Trophoblast cell (in vitro differentiated cells and primary cell): Measurements from ENCODE around the gene ANKRD36.
"Not testable (repeated sequence)": the region's sequence is repeated elsewhere in the genome, so short reads cannot be mapped to it uniquely, and the experiment has no call there.

Experiments used
- DNase-seq, 2 donors: peaks; one replicate each; pipeline ENCODE4 v3.0.0-alpha.2; 2016
- H2AFZ ChIP-seq: 2 replicates; pipeline ENCODE4 v1.6.1; 2013; ENCODE audit warnings: low read length, moderate library complexity, mild to moderate bottlenecking; ENCODE audit not compliant: insufficient read depth, poor library complexity
- H2AK5ac ChIP-seq: 2 replicates; pipeline ENCODE4 v1.6.1; 2013; ENCODE audit warnings: mild to moderate bottlenecking, low read length
- H2BK120ac ChIP-seq: 2 replicates; pipeline ENCODE4 v1.6.1; 2013; ENCODE audit warnings: low read length, mild to moderate bottlenecking, moderate library complexity; ENCODE audit not compliant: insufficient read depth, poor library complexity
- H2BK12ac ChIP-seq: 2 replicates; pipeline ENCODE4 v1.6.1; 2013; ENCODE audit warnings: mild to moderate bottlenecking, low read length, moderate library complexity
- H2BK5ac ChIP-seq: 2 replicates; pipeline ENCODE4 v1.6.1; 2013; ENCODE audit warnings: low read length, low read depth, moderate library complexity, mild to moderate bottlenecking; ENCODE audit not compliant: poor library complexity
- H3K14ac ChIP-seq: 2 replicates; pipeline ENCODE4 v1.6.1; 2013; ENCODE audit warnings: mild to moderate bottlenecking, low read length
- H3K18ac ChIP-seq: 2 replicates; pipeline ENCODE4 v1.6.1; 2013; ENCODE audit warnings: mild to moderate bottlenecking, low read length
- H3K23ac ChIP-seq: 2 replicates; pipeline ENCODE4 v1.6.1; 2013; ENCODE audit warnings: low read length
- H3K27ac ChIP-seq: 2 replicates; pipeline ENCODE4 v1.5.1; 2013; ENCODE audit warnings: low read depth, mild to moderate bottlenecking, inconsistent platforms, low read length, moderate library complexity
- H3K27me3 ChIP-seq: 2 replicates; pipeline ENCODE4 v1.6.1; 2013; ENCODE audit warnings: inconsistent platforms, mild to moderate bottlenecking, low read length, moderate library complexity; ENCODE audit not compliant: insufficient read depth
- H3K36me3 ChIP-seq, 2 experiments: 1 replicate in 1 of 2; 2 replicates in 1 of 2; pipeline ENCODE4 v1.6.1; 2013; ENCODE audit warnings: low read length in 2 of 2, mild to moderate bottlenecking in 2 of 2, moderate library complexity in 1 of 2; ENCODE audit not compliant: insufficient read depth in 2 of 2, control insufficient read depth in 1 of 2
- H3K4ac ChIP-seq: 2 replicates; pipeline ENCODE4 v1.6.1; 2013; ENCODE audit warnings: low read depth, mild to moderate bottlenecking, low read length, moderate library complexity
- H3K4me1 ChIP-seq, 2 experiments: 1 replicate in 1 of 2; 2 replicates in 1 of 2; pipeline ENCODE4 v1.6.1; 2013; ENCODE audit warnings: low read length in 2 of 2, mild to moderate bottlenecking in 2 of 2, moderate library complexity in 1 of 2; ENCODE audit not compliant: insufficient read depth in 2 of 2, control insufficient read depth in 1 of 2
- H3K4me2 ChIP-seq: 2 replicates; pipeline ENCODE4 v1.6.1; 2013; ENCODE audit warnings: inconsistent platforms, mild to moderate bottlenecking, low read length, moderate library complexity
- H3K4me3 ChIP-seq: 2 replicates; pipeline ENCODE4 v1.5.1; 2013; ENCODE audit warnings: mild to moderate bottlenecking, low read depth, low read length, inconsistent platforms
- H3K79me1 ChIP-seq: one replicate; pipeline ENCODE4 v1.6.1; 2013; ENCODE audit warnings: low read length
- H3K79me2 ChIP-seq: 2 replicates; pipeline ENCODE4 v1.6.1; 2013; ENCODE audit warnings: low read length, mild to moderate bottlenecking; ENCODE audit not compliant: control insufficient read depth, insufficient read depth, poor library complexity
- H3K9ac ChIP-seq: 2 replicates; pipeline ENCODE4 v1.6.1; 2013; ENCODE audit warnings: mild to moderate bottlenecking, low read length
- H3K9me3 ChIP-seq: 2 replicates; pipeline ENCODE4 v1.6.1; 2013; ENCODE audit warnings: low read depth, mild to moderate bottlenecking, control low read depth, inconsistent platforms, low read length; ENCODE audit not compliant: insufficient read depth
- H4K12ac ChIP-seq: 2 replicates; pipeline ENCODE4 v1.6.1; 2013; ENCODE audit warnings: low read depth, mild to moderate bottlenecking, low read length, moderate library complexity
- H4K8ac ChIP-seq: 2 replicates; pipeline ENCODE4 v1.6.1; 2013; ENCODE audit warnings: low read depth, mild to moderate bottlenecking, low read length, moderate library complexity
- H4K91ac ChIP-seq: one replicate; pipeline ENCODE4 v1.6.1; 2013; ENCODE audit warnings: low read depth, mild to moderate bottlenecking, low read length, moderate library complexity
- WGBS: extraction: QIAGEN DNeasy Blood & Tissue Kit; methylation state at CpG from one replicate; pipeline ENCODE4 v1.1.7; 2013; ENCODE audit warnings: missing lambda C conversion rate; ENCODE audit not compliant: insufficient read length, insufficient coverage; ENCODE audit errors: extremely low coverage; 5-methylcytosine and 5-hydroxymethylcytosine counted together

ANKRD36 gene

DNA sequence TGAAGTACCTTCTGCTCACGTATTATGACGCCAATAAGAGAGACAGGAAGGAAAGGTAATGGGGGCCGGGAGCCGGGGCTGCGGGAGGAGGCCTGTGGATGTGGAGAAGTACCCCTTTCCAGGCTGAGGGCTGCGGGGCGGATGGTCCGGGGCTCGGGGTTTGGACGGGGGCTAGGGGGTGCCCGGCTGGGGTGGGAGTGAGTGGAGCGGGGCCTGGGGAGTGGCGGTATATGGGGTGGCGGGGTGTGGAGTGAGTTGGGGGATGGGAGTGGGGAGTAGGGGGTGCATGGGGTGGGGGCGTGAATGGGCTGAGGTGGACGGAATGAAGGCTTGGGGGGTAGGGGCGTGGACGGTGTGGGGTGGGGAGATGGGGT, 916 bp downstream of the ANKRD36 start:
- not testable (repeated sequence) for H3K9me3 ChIP-seq, DNase-seq, H2AK5ac ChIP-seq, H2BK5ac ChIP-seq, H2AFZ ChIP-seq, H3K9ac ChIP-seq, H3K4ac ChIP-seq, H4K91ac ChIP-seq, H4K8ac ChIP-seq, H3K79me1 ChIP-seq, H2BK120ac ChIP-seq, H3K23ac ChIP-seq, H3K79me2 ChIP-seq, H3K14ac ChIP-seq, H3K4me1 ChIP-seq, H4K12ac ChIP-seq, H3K18ac ChIP-seq, H2BK12ac ChIP-seq, H3K36me3 ChIP-seq, H3K27ac ChIP-seq, H3K27me3 ChIP-seq
- peak overlapping the region; percentile 81 for H3K4me3 ChIP-seq
- peak overlapping the region; percentile 90 for H3K4me2 ChIP-seq
- no CpG with 5 or more reads among the region's 18 CpGs for WGBS

DNA sequence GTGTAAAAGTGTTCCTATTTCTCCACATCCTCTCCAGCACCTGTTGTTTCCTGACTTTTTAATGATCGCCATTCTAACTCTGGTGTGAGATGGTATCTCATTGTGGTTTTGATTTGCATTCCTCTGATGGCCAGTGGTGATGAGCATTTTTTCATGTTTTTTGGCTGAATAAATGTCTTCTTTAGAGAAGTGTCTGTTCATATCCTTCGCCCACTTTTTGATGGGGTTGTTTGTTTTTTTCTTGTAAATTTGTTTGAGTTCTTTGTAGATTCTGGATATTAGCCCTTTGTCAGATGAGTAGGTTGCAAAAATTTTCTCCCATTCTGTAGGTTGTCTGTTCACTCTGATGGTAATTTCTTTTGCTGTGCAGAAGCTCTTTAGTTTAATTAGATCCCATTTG, 16.1 kb downstream of the ANKRD36 start:
- not testable (repeated sequence) for H3K4me1 ChIP-seq, H3K79me1 ChIP-seq, H3K18ac ChIP-seq, H2AK5ac ChIP-seq, H2AFZ ChIP-seq, H3K4me3 ChIP-seq, H3K79me2 ChIP-seq, H4K91ac ChIP-seq, H4K12ac ChIP-seq, H4K8ac ChIP-seq, DNase-seq, H3K27ac ChIP-seq, H3K4ac ChIP-seq, H3K4me2 ChIP-seq, H2BK12ac ChIP-seq, H3K9ac ChIP-seq, H3K14ac ChIP-seq, H3K9me3 ChIP-seq, H3K36me3 ChIP-seq, H3K23ac ChIP-seq, H2BK120ac ChIP-seq, H2BK5ac ChIP-seq, H3K27me3 ChIP-seq
- no CpG with 5 or more reads among the region's 2 CpGs for WGBS

DNA sequence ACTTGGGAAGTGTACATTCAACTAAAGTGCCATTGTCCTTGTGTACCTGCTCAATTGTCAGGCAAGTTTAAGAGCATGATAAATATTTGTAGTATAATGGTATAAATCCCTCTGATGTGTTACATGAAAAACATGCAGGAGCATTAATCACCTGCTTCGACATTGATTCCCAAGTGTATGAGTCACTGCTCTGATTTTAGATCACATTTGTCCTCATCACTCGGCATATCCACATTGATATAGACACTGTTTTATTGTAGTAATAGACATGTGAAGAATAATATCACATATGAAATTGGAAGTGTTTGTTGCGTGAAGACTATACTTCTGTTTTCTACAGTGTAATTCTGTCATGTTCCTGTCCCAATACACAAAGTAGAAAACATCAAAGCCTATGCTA, 31.1 kb downstream of the ANKRD36 start:
- not testable (repeated sequence) for H2BK120ac ChIP-seq, H3K18ac ChIP-seq, H3K79me2 ChIP-seq, H4K12ac ChIP-seq, H3K4ac ChIP-seq, H2BK5ac ChIP-seq, H3K9me3 ChIP-seq, H2AFZ ChIP-seq, H3K4me2 ChIP-seq, H3K27ac ChIP-seq, H3K4me3 ChIP-seq, H3K36me3 ChIP-seq, DNase-seq, H3K79me1 ChIP-seq, H3K23ac ChIP-seq, H4K91ac ChIP-seq, H3K9ac ChIP-seq, H4K8ac ChIP-seq, H2BK12ac ChIP-seq, H3K27me3 ChIP-seq, H2AK5ac ChIP-seq, H3K4me1 ChIP-seq, H3K14ac ChIP-seq
- no CpG with 5 or more reads among the region's 3 CpGs for WGBS

DNA sequence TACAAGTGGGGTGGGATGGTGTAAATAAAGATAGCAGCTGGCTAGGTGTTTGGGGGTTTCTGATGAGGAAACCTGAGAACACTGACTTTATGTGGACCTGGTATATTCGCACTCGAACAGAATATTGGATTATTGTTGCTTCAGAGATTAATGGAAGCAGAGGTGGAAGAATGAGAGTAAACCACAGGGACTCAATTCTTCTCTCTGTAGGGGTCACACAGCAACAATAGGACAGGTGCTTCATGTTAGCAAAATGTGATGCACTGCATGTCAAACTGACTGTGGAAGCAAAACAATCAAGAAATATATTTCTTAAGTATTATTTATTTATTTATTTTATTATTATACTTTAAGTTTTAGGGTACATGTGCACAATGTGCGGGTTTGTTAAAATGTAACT, 53.6 kb downstream of the ANKRD36 start:
- H2AK5ac ChIP-seq, H2BK12ac ChIP-seq, H3K9me3 ChIP-seq, H3K4me1 ChIP-seq, H3K4me3 ChIP-seq, H2BK5ac ChIP-seq, H2AFZ ChIP-seq, H4K91ac ChIP-seq, H3K4ac ChIP-seq, H3K14ac ChIP-seq, H3K27me3 ChIP-seq, H3K9ac ChIP-seq, H3K23ac ChIP-seq, H3K4me2 ChIP-seq, H3K36me3 ChIP-seq, H4K8ac ChIP-seq, H2BK120ac ChIP-seq, DNase-seq, H3K27ac ChIP-seq, H3K79me2 ChIP-seq, H3K18ac ChIP-seq, H4K12ac ChIP-seq, H3K79me1 ChIP-seq: not testable (repeated sequence)
- no CpG with 5 or more reads among the region's 3 CpGs for WGBS

DNA sequence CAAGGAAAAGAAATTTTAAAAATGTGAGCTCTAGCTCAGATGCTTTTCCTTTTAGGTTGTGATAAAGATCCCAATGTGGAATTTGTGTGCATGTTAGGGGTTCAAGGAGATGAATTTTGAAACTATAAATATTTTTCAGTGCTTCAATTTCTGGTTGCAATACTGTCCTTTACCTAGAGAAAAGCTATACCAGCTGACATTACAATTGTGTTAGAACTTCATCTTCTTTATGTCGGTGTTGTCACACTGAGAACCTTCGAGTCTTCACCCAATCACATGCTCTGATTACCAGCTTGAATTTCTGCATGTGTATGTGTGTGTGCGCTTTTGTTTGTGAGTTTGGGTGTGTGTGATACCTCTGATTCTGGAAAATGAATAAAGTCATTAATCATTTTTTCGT, 55.0 kb downstream of the ANKRD36 start:
- not testable (repeated sequence) for H3K4me3 ChIP-seq, H3K36me3 ChIP-seq, H3K9ac ChIP-seq, H3K18ac ChIP-seq, H3K4me2 ChIP-seq, H3K4me1 ChIP-seq, H3K9me3 ChIP-seq, H3K79me1 ChIP-seq, DNase-seq, H2AFZ ChIP-seq, H2BK120ac ChIP-seq, H3K23ac ChIP-seq, H2BK12ac ChIP-seq, H2BK5ac ChIP-seq, H2AK5ac ChIP-seq, H3K79me2 ChIP-seq, H4K91ac ChIP-seq, H3K14ac ChIP-seq, H3K27me3 ChIP-seq, H3K27ac ChIP-seq, H4K8ac ChIP-seq, H4K12ac ChIP-seq, H3K4ac ChIP-seq
- WGBS: no CpG with 5 or more reads among the region's 4 CpGs
